ENCODE measurements around the gene TGM1.

- TF ChIP-seq CTCF (conservative IDR thresholded peaks at IDR 0.05; ENCODE audit: low read depth in 2 of 2) (no peak), POLR2AphosphoS5 (IDR thresholded peaks at IDR 0.05; ENCODE audit: low read depth) (no peak), EZH2phosphoT487 (IDR thresholded peaks at IDR 0.05; ENCODE audit: unreplicated experiment) (no peak), ETS1 (IDR thresholded peaks at IDR 0.05) (no peak), JUNB (IDR thresholded peaks at IDR 0.05; ENCODE audit: unreplicated experiment) (no peak), REST (IDR thresholded peaks at IDR 0.05; ENCODE audit: unreplicated experiment) (no peak), CREB1 (CRISPR knock-in tag; IDR thresholded peaks at IDR 0.05; ENCODE audit: low read depth) (no peak), NANOG (IDR thresholded peaks at IDR 0.05; ENCODE audit: borderline replicate concordance) (no peak), EZH2 (IDR thresholded peaks at IDR 0.05; ENCODE audit: low read depth, unreplicated experiment) (no peak)
Observed at GRCh38 chr14:24261969-24262327, 1.0 kb downstream of the TGM1 start.
